GM23248 (cell line): ENCODE measurements around the gene ONECUT2. TPM values are rescaled to one million over a fixed set of nuclear protein-coding genes. Genes with fewer than 3 reads are reported as not detected.

Experiments
- DNase-seq: peaks from one replicate; pipeline ENCODE4 v3.0.0-alpha.2; 2015
- H2AFZ ChIP-seq: fragments of 200-600 bp; sonication (generic); 2 replicates; pipeline ENCODE4 v1.6.1; 2016; ENCODE audit warnings: antibody characterized with exemption
- H3F3A ChIP-seq: fragments of 200-600 bp; sonication (generic); 2 replicates; pipeline ENCODE4 v1.6.1; 2016; ENCODE audit warnings: mild to moderate bottlenecking, antibody characterized with exemption, mixed run types; ENCODE audit not compliant: insufficient read depth
- H3K27ac ChIP-seq: fragments of 200-600 bp; sonication (generic); 2 replicates; pipeline ENCODE4 v1.5.1; 2016; ENCODE audit warnings: mild to moderate bottlenecking
- H3K27me3 ChIP-seq: fragments of 200-600 bp; sonication (generic); replicated peaks from 2 replicates; pipeline ENCODE4 v1.6.1; 2016; ENCODE audit warnings: mild to moderate bottlenecking; ENCODE audit not compliant: insufficient read depth
- H3K36me3 ChIP-seq: fragments of 200-600 bp; sonication (generic); 2 replicates; pipeline ENCODE4 v1.6.1; 2016; ENCODE audit warnings: low read depth, mild to moderate bottlenecking
- H3K4me1 ChIP-seq: fragments of 200-600 bp; sonication (generic); 2 replicates; pipeline ENCODE4 v1.6.1; 2016; ENCODE audit warnings: mild to moderate bottlenecking; ENCODE audit not compliant: insufficient read depth
- H3K4me2 ChIP-seq: fragments of 200-600 bp; sonication (generic); one replicate; pipeline ENCODE4 v1.6.1; 2016; ENCODE audit warnings: mild to moderate bottlenecking; ENCODE audit not compliant: unreplicated experiment
- H3K4me3 ChIP-seq: fragments of 200-600 bp; sonication (generic); 2 replicates; pipeline ENCODE4 v1.5.1; 2016; ENCODE audit warnings: mild to moderate bottlenecking
- H3K79me2 ChIP-seq: fragments of 200-600 bp; sonication (generic); 2 replicates; pipeline ENCODE4 v1.6.1; 2016; ENCODE audit warnings: mild to moderate bottlenecking; ENCODE audit not compliant: insufficient read depth
- H3K9ac ChIP-seq: fragments of 200-600 bp; sonication (generic); 2 replicates; pipeline ENCODE4 v1.6.1; 2016; ENCODE audit warnings: mild to moderate bottlenecking
- H3K9me2 ChIP-seq: fragments of 200-600 bp; sonication (generic); 2 replicates; pipeline ENCODE4 v1.6.1; 2016; ENCODE audit warnings: mixed run types, mild to moderate bottlenecking, moderate library complexity; ENCODE audit not compliant: insufficient read depth
- H3K9me3 ChIP-seq: fragments of 200-600 bp; sonication (generic); one replicate; pipeline ENCODE4 v1.6.1; 2017; ENCODE audit warnings: low read depth
- H4K20me1 ChIP-seq: fragments of 200-600 bp; sonication (generic); 2 replicates; pipeline ENCODE4 v1.6.0; 2016; ENCODE audit not compliant: insufficient read depth
- EZH2 ChIP-seq: fragments of 200-600 bp; sonication (generic); IDR thresholded peaks from 2 replicates; pipeline ENCODE4 v1.6.1; 2018; ENCODE audit warnings: antibody characterized with exemption, mild to moderate bottlenecking; ENCODE audit not compliant: insufficient read depth, poor library complexity, severe bottlenecking
- EZH2phosphoT487 ChIP-seq: fragments of 200-600 bp; sonication (generic); IDR thresholded peaks from 2 replicates; pipeline ENCODE4 v1.6.1; 2018; ENCODE audit warnings: antibody characterized with exemption, moderate library complexity, mild to moderate bottlenecking, low read depth; ENCODE audit not compliant: insufficient read depth
- WGBS, 2 experiments: methylation state at CpG; one replicate each; pipeline ENCODE4 v1.1.6; 2015 to 2017; ENCODE audit warnings: low lambda C conversion rate in 2 of 2, low coverage in 1 of 2; ENCODE audit errors: missing lambda C conversion rate in 2 of 2; 5-methylcytosine and 5-hydroxymethylcytosine counted together
- in situ Hi-C: fragments of 300-500 bp; cut with MboI; formaldehyde crosslinking; loops from 2 replicates; pipeline ENCODE4 v1.15.0; 2020
- polyA plus RNA-seq: library from polyadenylated mRNA; unstranded; fragments of >200 nt; fragmentation: Nextera tagmentation; extraction: Ambion mirVana; gene quantifications from 2 replicates; pipeline ENCODE4 v1.2.1, GENCODE V29; 2016
- total RNA-seq: library from RNA; depleted of rRNA; stranded (reverse); fragments of >200 nt; shearing (Covaris generic); gene quantifications from 2 replicates; pipeline ENCODE4 v1.2.3, GENCODE V29; 2014

The ONECUT2 gene
- total and polyA plus RNA-seq, 2 experiments from 2014 or later, result 0.01 TPM; not detected in 1

GRCh38 chr18:57397440-57398132, 37.6 kb upstream of the ONECUT2 start:
- peak; percentile 60 for DNase-seq
- H3K27me3 ChIP-seq, result no peaks in the 10 kb centered on the region
- in situ Hi-C loops, result no loop called here
- no peaks in the 10 kb centered on the region for H3K9me3 ChIP-seq
- H4K20me1 ChIP-seq, result no peaks in the 10 kb centered on the region
- H3K9ac ChIP-seq, result no peak overlapping the region
- H3K27ac ChIP-seq, result no peak overlapping the region
- H3K4me3 ChIP-seq, result no peak overlapping the region
- TF ChIP-seq EZH2 (no peak), EZH2phosphoT487 (no peak)
- no peaks in the 10 kb centered on the region for H3F3A ChIP-seq
- 4% methylated on average over 2 of the region's 2 CpGs for WGBS, 2 experiments
- no peak overlapping the region for H3K4me2 ChIP-seq
- no peak overlapping the region for H2AFZ ChIP-seq
- H3K36me3 ChIP-seq, result no peaks in the 10 kb centered on the region
- H3K79me2 ChIP-seq, result no peaks in the 10 kb centered on the region
- H3K9me2 ChIP-seq, result no peaks in the 10 kb centered on the region
- no peaks in the 10 kb centered on the region for H3K4me1 ChIP-seq

GRCh38 chr18:57404345-57404744, 30.8 kb upstream of the ONECUT2 start:
- TF ChIP-seq EZH2 (no peak), EZH2phosphoT487 (no peak)
- no peak overlapping the region for H2AFZ ChIP-seq
- H3F3A ChIP-seq, result no peaks in the 10 kb centered on the region
- no peak overlapping the region for H3K4me2 ChIP-seq
- no peaks in the 10 kb centered on the region for H4K20me1 ChIP-seq
- no peaks in the 10 kb centered on the region for H3K27me3 ChIP-seq
- H3K27ac ChIP-seq, result no peak overlapping the region
- H3K9me2 ChIP-seq, result no peaks in the 10 kb centered on the region
- in situ Hi-C loops, result no loop called here
- H3K4me3 ChIP-seq, result no peak overlapping the region
- no peak overlapping the region for H3K9ac ChIP-seq
- no peak for DNase-seq
- H3K36me3 ChIP-seq, result no peaks in the 10 kb centered on the region
- H3K9me3 ChIP-seq, result no peaks in the 10 kb centered on the region
- H3K4me1 ChIP-seq, result no peaks in the 10 kb centered on the region
- no peaks in the 10 kb centered on the region for H3K79me2 ChIP-seq

GRCh38 chr18:57409650-57410049, 25.5 kb upstream of the ONECUT2 start:
- Histone ChIP-seq H3K27ac (no peak overlapping the region), H3K9me2 (no peaks in the 10 kb centered on the region), H3K4me2 (no peak overlapping the region), H3K36me3 (no peaks in the 10 kb centered on the region), H3K27me3 (no peaks in the 10 kb centered on the region), H2AFZ (no peak overlapping the region), H3K4me3 (no peak overlapping the region), H3K9ac (no peak overlapping the region), H3K9me3 (no peaks in the 10 kb centered on the region), H3K79me2 (no peaks in the 10 kb centered on the region), H4K20me1 (no peaks in the 10 kb centered on the region), H3K4me1 (no peaks in the 10 kb centered on the region), H3F3A (no peaks in the 10 kb centered on the region)
- no peak for DNase-seq
- in situ Hi-C loops, result no loop called here
- TF ChIP-seq EZH2 (no peak), EZH2phosphoT487 (no peak)

- Histone ChIP-seq H3K27ac (no peak overlapping the region), H3K9me3 (no peaks in the 10 kb centered on the region), H3K79me2 (no peaks in the 10 kb centered on the region), H3K4me2 (no peak overlapping the region), H3K4me3 (no peak overlapping the region), H3K9me2 (no peaks in the 10 kb centered on the region), H3K9ac (no peak overlapping the region), H3K27me3 (no peaks in the 10 kb centered on the region), H3K36me3 (no peaks in the 10 kb centered on the region), H3K4me1 (no peaks in the 10 kb centered on the region), H4K20me1 (no peaks in the 10 kb centered on the region), H2AFZ (no peak overlapping the region), H3F3A (no peaks in the 10 kb centered on the region)
- TF ChIP-seq EZH2phosphoT487 (no peak), EZH2 (no peak)
- no peak for DNase-seq
- in situ Hi-C loops, result no loop called here
- WGBS, 2 experiments, result 31 to 34% methylated on average over 3 of the region's 3 CpGs
Measured at GRCh38 chr18:57410749-57411148, 24.4 kb upstream of the ONECUT2 start.

- no peak overlapping the region for H3K4me3 ChIP-seq
- in situ Hi-C loops, result no loop called here
- no peak overlapping the region for H3K9ac ChIP-seq
- H3K36me3 ChIP-seq, result no peaks in the 10 kb centered on the region
- no peak for TF ChIP-seq EZH2
- TF ChIP-seq EZH2phosphoT487, result no peak
- H3K27me3 ChIP-seq, result peaks cover 7% of the 10 kb centered on the region; the same call in 1 of the 2 replicates
- H4K20me1 ChIP-seq, result no peaks in the 10 kb centered on the region
- H3K4me2 ChIP-seq, result no peak overlapping the region
- no peaks in the 10 kb centered on the region for H3K9me3 ChIP-seq
- H3F3A ChIP-seq, result no peaks in the 10 kb centered on the region
- no peaks in the 10 kb centered on the region for H3K79me2 ChIP-seq
- no peak overlapping the region for H3K27ac ChIP-seq
- no peaks in the 10 kb centered on the region for H3K9me2 ChIP-seq
- H2AFZ ChIP-seq, result no peak overlapping the region
- H3K4me1 ChIP-seq, result no peaks in the 10 kb centered on the region
- WGBS, 2 experiments, result 4 to 10% methylated on average over 4 of the region's 4 CpGs
- DNase-seq, result no peak
Measured at GRCh38 chr18:57416542-57416941, 18.6 kb upstream of the ONECUT2 start.
